A549 (cell line): Measurements from ENCODE around the gene LRRC63.

Source experiments
- BHLHE40 ChIP-seq: IDR thresholded peaks from 2 replicates; pipeline ENCODE4 v1.6.1; 2012; ENCODE audit warnings: low read depth, low read length, inconsistent platforms
- CTCF ChIP-seq: fragments of >200 bp; sonication (Bioruptor Twin); formaldehyde crosslinking; IDR thresholded peaks from 3 replicates; pipeline ENCODE4 v1.5.1; 2016
- EHF ChIP-seq: fragments of 250-450 bp; sonication (Bioruptor Pico); IDR thresholded peaks from 2 replicates; pipeline ENCODE4 v1.5.0; 2020; ENCODE audit warnings: mild to moderate bottlenecking
- EP300 ChIP-seq, 2 experiments: fragments of >200 bp; sonication (Bioruptor Twin); formaldehyde crosslinking; IDR thresholded peaks; 2 replicates in 1 of 2; 3 replicates in 1 of 2; pipeline ENCODE4 v1.6.1; 2016 to 2017
- HMGXB4 ChIP-seq: fragments of 250-450 bp; sonication (Bioruptor Pico); IDR thresholded peaks from 2 replicates; pipeline ENCODE4 v1.5.0; 2021; ENCODE audit warnings: mild to moderate bottlenecking, moderate library complexity, borderline replicate concordance
- HOXB5 ChIP-seq: fragments of 250-450 bp; sonication (Bioruptor Pico); IDR thresholded peaks from 2 replicates; pipeline ENCODE4 v1.5.0; 2020; ENCODE audit warnings: mild to moderate bottlenecking, moderate library complexity
- KDM1A ChIP-seq: fragments of 200-600 bp; sonication (generic); IDR thresholded peaks from 2 replicates; pipeline ENCODE4 v1.6.1; 2016; ENCODE audit warnings: low read depth, mild to moderate bottlenecking
- PBX3 ChIP-seq: IDR thresholded peaks from 2 replicates; pipeline ENCODE4 v1.6.1; 2012
- POLR2AphosphoS2 ChIP-seq: conservative IDR thresholded peaks from 2 replicates; pipeline ENCODE4 v1.6.1; 2012; ENCODE audit warnings: low read length, improper control_type of control experiment, inconsistent platforms

- TF ChIP-seq CTCF (no peak), KDM1A (no peak), BHLHE40 (no peak), PBX3 (no peak), HOXB5 (CRISPR knock-in tag) (no peak), EHF (no peak), HMGXB4 (no peak), EP300 (IDR thresholded peaks at IDR 0.05) (no peak), POLR2AphosphoS2 (no peak)
Measured at GRCh38 chr13:46202188-46202795, 9.4 kb upstream of the LRRC63 start.
